HEK293T (cell line): Measurements from ENCODE around the gene COL28A1.

Experiments used
- ARNT ChIP-seq: fragments of 450-650 bp; IDR thresholded peaks from 2 replicates; pipeline ENCODE4 v1.6.1; 2017; ENCODE audit warnings: mild to moderate bottlenecking
- BHLHE40 ChIP-seq: fragments of 450-650 bp; IDR thresholded peaks from 2 replicates; pipeline ENCODE4 v1.6.1; 2016; ENCODE audit warnings: mild to moderate bottlenecking, moderate library complexity, borderline replicate concordance
- CTBP1 ChIP-seq: fragments of 450-650 bp; IDR thresholded peaks from 2 replicates; pipeline ENCODE4 v1.6.1; 2016; ENCODE audit warnings: borderline replicate concordance
- FOXA1 ChIP-seq: fragments of 450-650 bp; IDR thresholded peaks from 2 replicates; pipeline ENCODE4 v1.6.1; 2016; ENCODE audit warnings: mild to moderate bottlenecking
- FOXK2 ChIP-seq: fragments of 450-650 bp; IDR thresholded peaks from 2 replicates; pipeline ENCODE4 v1.6.1; 2016; ENCODE audit warnings: mild to moderate bottlenecking
- FOXM1 ChIP-seq: fragments of 450-650 bp; IDR thresholded peaks from 2 replicates; pipeline ENCODE4 v1.6.1; 2017; ENCODE audit warnings: mild to moderate bottlenecking, borderline replicate concordance
- HDGF ChIP-seq: fragments of 450-650 bp; IDR thresholded peaks from 2 replicates; pipeline ENCODE4 v1.6.1; 2017; ENCODE audit warnings: antibody characterized with exemption, borderline replicate concordance
- LEF1 ChIP-seq: fragments of 450-650 bp; IDR thresholded peaks from 2 replicates; pipeline ENCODE4 v1.6.1; 2017; ENCODE audit warnings: mild to moderate bottlenecking, borderline replicate concordance
- NFRKB ChIP-seq: fragments of 450-650 bp; IDR thresholded peaks from 2 replicates; pipeline ENCODE4 v1.6.1; 2016; ENCODE audit warnings: mild to moderate bottlenecking, moderate library complexity
- SP1 ChIP-seq: fragments of 450-650 bp; IDR thresholded peaks from 2 replicates; pipeline ENCODE4 v1.6.1; 2017
- SUZ12 ChIP-seq: fragments of 450-650 bp; IDR thresholded peaks from 2 replicates; pipeline ENCODE4 v1.6.1; 2016; ENCODE audit warnings: mild to moderate bottlenecking
- TARDBP ChIP-seq: fragments of 450-650 bp; IDR thresholded peaks from 2 replicates; pipeline ENCODE4 v1.6.1; 2016
- ZNF384 ChIP-seq: fragments of 450-650 bp; IDR thresholded peaks from 2 replicates; pipeline ENCODE4 v1.6.1; 2016
- TF ChIP-seq, protein P1 (sequence below): fragments of 450-650 bp; IDR thresholded peaks from 2 replicates; pipeline ENCODE4 v1.6.1; 2016

DNA sequence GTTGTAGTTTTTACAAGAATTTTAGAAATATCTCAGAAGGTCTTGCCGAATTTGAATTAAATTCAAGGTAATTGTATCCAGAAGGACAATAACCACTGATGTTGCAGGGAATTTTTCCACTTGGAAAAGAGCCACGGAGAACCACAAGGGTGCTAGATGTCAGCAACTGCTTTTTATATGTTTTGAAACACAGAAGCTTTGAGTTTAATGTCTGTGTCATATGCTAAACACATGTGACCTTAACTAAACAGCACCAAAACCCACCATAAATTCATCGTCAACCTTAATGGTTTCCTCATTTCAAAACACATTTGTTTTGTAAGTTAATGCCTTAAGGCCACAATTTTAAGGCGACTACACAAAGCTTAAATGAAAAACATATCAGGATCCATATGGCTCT, 106.9 kb downstream of the COL28A1 start:
- no peak for TF ChIP-seq ZNF384
- no peak for TF ChIP-seq SP1
- TF ChIP-seq BHLHE40, result no peak
- no peak for TF ChIP-seq FOXM1
- no peak for TF ChIP-seq FOXA1
- TF ChIP-seq FOXK2, result no peak
- TF ChIP-seq TARDBP, result no peak
- no peak for TF ChIP-seq HDGF
- no peak for TF ChIP-seq NFRKB
- TF ChIP-seq LEF1, result no peak
- no peak for TF ChIP-seq ARNT
- TF ChIP-seq, protein P1, sequence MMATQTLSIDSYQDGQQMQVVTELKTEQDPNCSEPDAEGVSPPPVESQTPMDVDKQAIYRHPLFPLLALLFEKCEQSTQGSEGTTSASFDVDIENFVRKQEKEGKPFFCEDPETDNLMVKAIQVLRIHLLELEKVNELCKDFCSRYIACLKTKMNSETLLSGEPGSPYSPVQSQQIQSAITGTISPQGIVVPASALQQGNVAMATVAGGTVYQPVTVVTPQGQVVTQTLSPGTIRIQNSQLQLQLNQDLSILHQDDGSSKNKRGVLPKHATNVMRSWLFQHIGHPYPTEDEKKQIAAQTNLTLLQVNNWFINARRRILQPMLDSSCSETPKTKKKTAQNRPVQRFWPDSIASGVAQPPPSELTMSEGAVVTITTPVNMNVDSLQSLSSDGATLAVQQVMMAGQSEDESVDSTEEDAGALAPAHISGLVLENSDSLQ, result no peak
- no peak for TF ChIP-seq CTBP1
- no peak for TF ChIP-seq SUZ12
